ENCODE data around the gene AP5B1.
A peak's percentile ranks its signal among the peaks of the same experiment; 100 is the strongest.

Gene AP5B1

GRCh38 chr11:65801153-65801987, 20.6 kb upstream of the AP5B1 start:
- no peak for DNase-seq (ENCODE audit: low read depth)

GRCh38 chr11:65798882-65799281, 18.1 kb upstream of the AP5B1 start:
- DNase-seq (ENCODE audit: low read depth), result no peak

- DNase-seq (ENCODE audit: low read depth), result no peak
Observed at GRCh38 chr11:65797711-65798110, 16.9 kb upstream of the AP5B1 start.

- DNase-seq (ENCODE audit: low read depth), result no peak
Observed at GRCh38 chr11:65796726-65797601, 16.2 kb upstream of the AP5B1 start.

GRCh38 chr11:65794570-65795510, 14.1 kb upstream of the AP5B1 start:
- no peak for DNase-seq (ENCODE audit: low read depth)

GRCh38 chr11:65793625-65794400, 13.0 kb upstream of the AP5B1 start:
- DNase-seq (ENCODE audit: low read depth), result no peak

- no peak for DNase-seq (ENCODE audit: low read depth)
Observed at GRCh38 chr11:65793144-65793581, 12.4 kb upstream of the AP5B1 start.

- no peak for DNase-seq (ENCODE audit: low read depth)
Observed at GRCh38 chr11:65792456-65792855, 11.7 kb upstream of the AP5B1 start.

- DNase-seq (ENCODE audit: low read depth), result peak; percentile 30
Observed at GRCh38 chr11:65791719-65792213, 11.0 kb upstream of the AP5B1 start.

GRCh38 chr11:65790902-65791650, 10.3 kb upstream of the AP5B1 start:
- DNase-seq (ENCODE audit: low read depth), result no peak

- DNase-seq (ENCODE audit: low read depth), result no peak
Observed at GRCh38 chr11:65790104-65790901, 9.5 kb upstream of the AP5B1 start.

GRCh38 chr11:65789230-65790103, 8.7 kb upstream of the AP5B1 start:
- DNase-seq (ENCODE audit: low read depth), result no peak

GRCh38 chr11:65788821-65789220, 8.0 kb upstream of the AP5B1 start:
- no peak for DNase-seq (ENCODE audit: low read depth)

- DNase-seq (ENCODE audit: low read depth), result no peak
Observed at GRCh38 chr11:65787649-65788622, 7.2 kb upstream of the AP5B1 start.

GRCh38 chr11:65786786-65787636, 6.2 kb upstream of the AP5B1 start, which contains the start of gene OVOL1:
TSS of gene OVOL1 (plus strand) at chr11:65787063. CDS start at chr11:65787374, 311 bp downstream.
- no peak for DNase-seq (ENCODE audit: low read depth)
